Sigmoid colon (tissue), 4 donors: Measurements from ENCODE around the gene PXDN.

Experiments
- CTCF ChIP-seq, 4 experiments: fragments of 450-650 bp in 3 of 4; fragments of 200-600 bp in 1 of 4; IDR thresholded peaks; one replicate each; pipeline ENCODE4 v1.5.1; 2016 to 2019; ENCODE audit warnings: antibody characterized with exemption in 4 of 4, mild to moderate bottlenecking in 3 of 4, moderate library complexity in 2 of 4
- POLR2A ChIP-seq, 2 donors: fragments of 450-650 bp; IDR thresholded peaks; one replicate each; pipeline ENCODE4 v1.6.1; 2016; ENCODE audit warnings: antibody characterized with exemption in 2 of 2, mild to moderate bottlenecking in 2 of 2, moderate library complexity in 2 of 2
- POLR2AphosphoS5 ChIP-seq, 4 donors: sonication (generic); formaldehyde crosslinking; IDR thresholded peaks; one replicate each; pipeline ENCODE4 v1.6.1; 2017; ENCODE audit warnings: antibody characterized with exemption in 4 of 4

DNA sequence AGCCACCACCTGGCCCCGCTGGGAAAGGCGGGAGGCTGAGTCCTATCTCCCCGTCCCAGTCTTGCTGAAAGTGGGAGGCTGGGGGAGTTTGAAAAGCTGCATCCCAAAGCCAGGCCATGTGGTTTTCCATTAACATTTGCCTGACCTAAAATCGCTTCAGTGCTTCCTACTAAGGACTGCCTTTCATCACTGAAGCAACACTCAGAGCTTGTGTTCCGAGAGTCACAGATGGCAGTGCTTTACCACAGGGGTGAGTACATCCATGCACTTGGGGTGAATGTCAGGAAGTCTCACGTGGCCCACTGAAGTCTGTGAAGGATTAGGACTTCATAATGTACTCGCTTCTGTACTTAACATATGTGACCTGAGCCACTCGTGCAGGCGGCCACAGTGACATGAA, 43.3 kb downstream of the PXDN start:
- no peak for TF ChIP-seq POLR2AphosphoS5 (IDR thresholded peaks at IDR 0.05)
- TF ChIP-seq POLR2A (IDR thresholded peaks at IDR 0.05) = no peak
- TF ChIP-seq CTCF (IDR thresholded peaks at IDR 0.05) = no peak
